Transverse colon (tissue), 4 donors: ENCODE data around the gene METRNL. TPM values are rescaled to one million over a fixed set of nuclear protein-coding genes. Genes with fewer than 3 reads are reported as not detected.
A peak's percentile ranks its signal among the peaks of the same experiment; 100 is the strongest.
"Not testable (repeated sequence)": the region's sequence is repeated elsewhere in the genome, so short reads cannot be mapped to it uniquely, and the experiment has no call there.

Source experiments
- DNase-seq: peaks from one replicate; pipeline ENCODE4 v3.0.0-alpha.2; 2019
- H3K27ac ChIP-seq, 4 donors: fragments of 200-600 bp; sonication (generic); 2 replicates each; pipeline ENCODE4 v1.5.1; 2016 to 2018; ENCODE audit warnings: inconsistent platforms in 4 of 4
- H3K27me3 ChIP-seq: fragments of 200-600 bp; sonication (generic); 2 replicates; pipeline ENCODE4 v1.5.1; 2017; ENCODE audit warnings: inconsistent platforms
- H3K36me3 ChIP-seq, 4 donors: fragments of 200-600 bp; sonication (generic); 2 replicates each; pipeline ENCODE4 v1.5.1; 2017 to 2019; ENCODE audit warnings: inconsistent platforms in 4 of 4
- H3K4me1 ChIP-seq, 4 donors: fragments of 200-600 bp; sonication (generic); 2 replicates each; pipeline ENCODE4 v1.5.1; 2017 to 2020; ENCODE audit warnings: inconsistent platforms in 4 of 4
- H3K4me3 ChIP-seq, 4 donors: fragments of 200-600 bp; sonication (generic); 1 replicate in 1 of 4; 2 replicates in 3 of 4; pipeline versions ENCODE4 v1.5.1 to v1.6.1; 2017 to 2019; ENCODE audit warnings: inconsistent platforms in 4 of 4
- H3K9me3 ChIP-seq, 2 donors: fragments of 200-600 bp; sonication (generic); 2 replicates each; pipeline ENCODE4 v1.5.1; 2017 to 2019; ENCODE audit warnings: inconsistent platforms in 2 of 2
- EP300 ChIP-seq: sonication (generic); formaldehyde crosslinking; IDR thresholded peaks from one replicate; pipeline ENCODE4 v1.6.1; 2017; ENCODE audit warnings: antibody characterized with exemption, low read depth
- POLR2A ChIP-seq: fragments of 450-650 bp; IDR thresholded peaks from one replicate; pipeline ENCODE4 v1.6.1; 2016; ENCODE audit warnings: antibody characterized with exemption, mild to moderate bottlenecking, moderate library complexity
- POLR2AphosphoS5 ChIP-seq, 3 donors: sonication (generic); formaldehyde crosslinking; IDR thresholded peaks; one replicate each; pipeline ENCODE4 v1.6.1; 2016; ENCODE audit warnings: antibody characterized with exemption in 3 of 3
- WGBS, 2 donors: methylation state at CpG; one replicate each; pipeline ENCODE4 v1.1.5; 2018; ENCODE audit warnings: low coverage in 1 of 2; 5-methylcytosine and 5-hydroxymethylcytosine counted together
- in situ Hi-C, 4 donors: fragments of 200-750 bp; cut with MboI; loops; one replicate each; pipeline versions ENCODE4 v1.15.0 to v1.15.1; 2017; ENCODE audit warnings: low sequenced_read_pairs in 3 of 4, low pct_ligation_motif_present in 1 of 4, low pct_unique_long_range_greater_than_20kb in 1 of 4
- intact Hi-C: fragments of 100-400 bp; cut with DNase I; formaldehyde crosslinking; loops from one replicate; pipeline ENCODE4 v1.15.1; 2023; ENCODE audit warnings: low total_unique reads
- total RNA-seq, 4 donors: library from RNA; depleted of rRNA; stranded (reverse); fragments of >200 nt; gene quantifications; one replicate each; pipeline ENCODE4 v1.1.0, GENCODE V29; 2016
- TF ChIP-seq, protein P1 (sequence below), 5 experiments: fragments of 200-600 bp in 3 of 5; fragments of 450-650 bp in 2 of 5; sonication (generic) in 3 of 5; IDR thresholded peaks; 1 replicate in 2 of 5; 2 replicates in 3 of 5; pipeline ENCODE4 v1.5.1; 2016 to 2017; ENCODE audit warnings: antibody characterized with exemption in 5 of 5, inconsistent platforms in 3 of 5, mild to moderate bottlenecking in 2 of 5, moderate library complexity in 1 of 5

METRNL gene
- total RNA-seq, 4 donors from 2014 or later: 46.8 to 325 (median 112) TPM

DNA sequence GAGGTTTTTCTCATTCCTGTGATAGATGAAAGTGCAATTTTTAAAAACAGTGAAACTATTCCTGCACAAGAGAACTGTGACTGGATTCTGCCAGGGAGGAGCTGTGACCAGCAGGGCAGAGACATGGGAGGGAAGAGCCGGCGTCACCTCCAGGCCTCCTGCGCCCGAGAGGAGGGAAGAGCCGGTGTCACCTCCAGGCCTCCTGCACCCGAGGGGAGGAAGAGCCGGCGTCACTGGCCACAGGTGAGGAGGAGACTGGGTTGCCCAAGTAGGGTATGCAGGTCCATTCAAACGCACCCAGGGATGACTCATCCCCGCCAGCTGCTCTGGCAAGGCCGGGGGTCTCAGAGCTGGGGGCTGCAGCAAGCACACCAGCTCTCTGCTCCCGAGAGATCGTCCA is 56.7 kb downstream of the METRNL start:
- TF ChIP-seq POLR2A (no peak), EP300 (no peak), POLR2AphosphoS5 (IDR thresholded peaks at IDR 0.05) (no peak)
- TF ChIP-seq, protein P1, sequence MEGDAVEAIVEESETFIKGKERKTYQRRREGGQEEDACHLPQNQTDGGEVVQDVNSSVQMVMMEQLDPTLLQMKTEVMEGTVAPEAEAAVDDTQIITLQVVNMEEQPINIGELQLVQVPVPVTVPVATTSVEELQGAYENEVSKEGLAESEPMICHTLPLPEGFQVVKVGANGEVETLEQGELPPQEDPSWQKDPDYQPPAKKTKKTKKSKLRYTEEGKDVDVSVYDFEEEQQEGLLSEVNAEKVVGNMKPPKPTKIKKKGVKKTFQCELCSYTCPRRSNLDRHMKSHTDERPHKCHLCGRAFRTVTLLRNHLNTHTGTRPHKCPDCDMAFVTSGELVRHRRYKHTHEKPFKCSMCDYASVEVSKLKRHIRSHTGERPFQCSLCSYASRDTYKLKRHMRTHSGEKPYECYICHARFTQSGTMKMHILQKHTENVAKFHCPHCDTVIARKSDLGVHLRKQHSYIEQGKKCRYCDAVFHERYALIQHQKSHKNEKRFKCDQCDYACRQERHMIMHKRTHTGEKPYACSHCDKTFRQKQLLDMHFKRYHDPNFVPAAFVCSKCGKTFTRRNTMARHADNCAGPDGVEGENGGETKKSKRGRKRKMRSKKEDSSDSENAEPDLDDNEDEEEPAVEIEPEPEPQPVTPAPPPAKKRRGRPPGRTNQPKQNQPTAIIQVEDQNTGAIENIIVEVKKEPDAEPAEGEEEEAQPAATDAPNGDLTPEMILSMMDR (IDR thresholded peaks at IDR 0.05): no peak

DNA sequence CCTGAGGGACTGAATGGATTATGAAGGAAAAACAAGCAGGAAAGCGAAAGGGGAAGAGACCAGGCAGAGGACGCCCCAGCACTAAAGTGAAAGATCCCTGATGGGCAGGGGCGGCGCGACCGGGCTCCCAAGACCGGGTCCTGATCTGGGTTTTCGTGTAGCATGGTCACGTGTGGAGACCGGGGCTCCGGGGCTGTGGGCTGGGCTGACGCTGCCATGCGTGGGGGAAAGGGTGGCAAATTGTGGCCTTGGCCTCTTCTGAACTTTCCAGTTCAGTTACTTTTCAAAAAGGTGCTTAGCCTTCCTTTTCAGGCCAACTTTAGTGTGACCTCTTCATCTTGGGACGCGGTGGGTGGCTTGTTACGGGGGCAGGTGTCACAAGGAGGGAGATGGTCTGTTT is 57.5 kb downstream of the METRNL start:
- H3K27ac ChIP-seq: no peak overlapping the region
- TF ChIP-seq, protein P1 (IDR thresholded peaks at IDR 0.05): no peak
- TF ChIP-seq POLR2A (no peak), EP300 (no peak)
- H3K27me3 ChIP-seq: peaks cover 8% of the 10 kb centered on the region
- H3K4me1 ChIP-seq: no peaks in the 10 kb centered on the region
- no peaks in the 10 kb centered on the region for H3K9me3 ChIP-seq
- no peak overlapping the region for H3K4me3 ChIP-seq
- DNase-seq: peak; percentile 1
- intact Hi-C loops: no loop called here
- 91% methylated on average over 11 to 16 of the region's 16 CpGs for WGBS, 2 donors
- in situ Hi-C loops: no loop called here
- H3K36me3 ChIP-seq: no peaks in the 10 kb centered on the region

More for the DNA sequence above, 56.7 kb downstream of the METRNL start:
- intact Hi-C loops: no loop called here
- in situ Hi-C loops: no loop called here
- Histone ChIP-seq H3K4me1 (no peaks in the 10 kb centered on the region), H3K27ac (no peak overlapping the region), H3K27me3 (peaks cover 8% of the 10 kb centered on the region), H3K4me3 (no peak overlapping the region), H3K36me3 (no peaks in the 10 kb centered on the region), H3K9me3 (no peaks in the 10 kb centered on the region)
- DNase-seq: peak; percentile 2
- 81% methylated on average over 13 of the region's 13 CpGs; no CpG with 5 or more reads in 1 of the 2 donors for WGBS, 2 donors

DNA sequence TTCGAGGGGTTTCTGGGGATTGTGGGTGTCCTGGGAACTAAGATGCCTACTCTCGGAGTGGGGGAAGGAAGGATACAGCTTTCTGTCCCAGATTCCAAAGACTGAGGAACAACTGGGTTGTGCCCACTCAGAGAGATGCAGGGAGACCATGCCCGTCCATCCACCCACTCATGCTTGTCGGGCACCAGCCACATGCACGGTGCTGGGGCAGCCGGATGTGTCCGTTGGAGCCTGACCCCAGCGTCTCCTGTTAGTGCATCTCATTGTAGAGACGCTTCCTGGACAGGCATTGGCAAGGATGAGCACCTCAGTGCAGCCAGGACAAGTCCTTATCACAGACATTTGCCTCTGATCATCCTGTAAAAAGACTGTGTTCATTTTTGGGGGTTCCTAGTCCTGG is 58.1 kb downstream of the METRNL start:
- Histone ChIP-seq H3K27me3 (peaks cover 8% of the 10 kb centered on the region), H3K27ac (no peak overlapping the region), H3K9me3 (no peaks in the 10 kb centered on the region), H3K36me3 (no peaks in the 10 kb centered on the region), H3K4me1 (no peaks in the 10 kb centered on the region), H3K4me3 (no peak overlapping the region)
- in situ Hi-C loops: no loop called here
- intact Hi-C loops: no loop called here
- DNase-seq: no peak
- TF ChIP-seq, protein P1 (IDR thresholded peaks at IDR 0.05): no peak
- TF ChIP-seq EP300 (no peak), POLR2AphosphoS5 (IDR thresholded peaks at IDR 0.05) (no peak), POLR2A (no peak)
- 84 to 91% methylated on average over 2 to 9 of the region's 9 CpGs for WGBS, 2 donors

DNA sequence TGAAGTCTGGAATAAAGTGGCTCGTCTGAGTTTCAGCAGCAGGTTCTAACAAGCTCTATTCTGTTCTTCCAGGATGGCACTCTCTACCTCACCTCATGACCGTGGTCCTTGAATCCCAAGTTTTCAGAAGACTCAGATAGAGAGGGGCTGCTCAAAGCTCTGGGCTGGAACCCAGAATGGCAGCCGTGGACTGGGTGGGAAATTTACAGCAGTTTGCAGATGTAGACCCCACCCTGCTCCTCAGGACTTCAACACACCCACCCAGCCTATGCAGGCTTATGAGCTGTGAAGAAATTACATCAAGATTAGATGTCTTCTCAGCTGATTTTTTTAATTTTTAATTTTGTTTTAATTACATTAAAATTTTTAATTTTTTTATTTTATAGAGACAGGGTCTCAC is 59.4 kb downstream of the METRNL start:
- Histone ChIP-seq H3K4me3 (no peak overlapping the region), H3K36me3 (no peaks in the 10 kb centered on the region), H3K4me1 (no peaks in the 10 kb centered on the region), H3K9me3 (no peaks in the 10 kb centered on the region), H3K27me3 (peaks cover 8% of the 10 kb centered on the region), H3K27ac (no peak overlapping the region)
- TF ChIP-seq, protein P1 (IDR thresholded peaks at IDR 0.05): no peak
- TF ChIP-seq POLR2A (no peak), POLR2AphosphoS5 (IDR thresholded peaks at IDR 0.05) (no peak), EP300 (no peak)
- intact Hi-C loops: no loop called here
- in situ Hi-C loops: no loop called here
- 79 to 85% methylated on average over 2 to 3 of the region's 3 CpGs for WGBS, 2 donors
- no peak for DNase-seq

DNA sequence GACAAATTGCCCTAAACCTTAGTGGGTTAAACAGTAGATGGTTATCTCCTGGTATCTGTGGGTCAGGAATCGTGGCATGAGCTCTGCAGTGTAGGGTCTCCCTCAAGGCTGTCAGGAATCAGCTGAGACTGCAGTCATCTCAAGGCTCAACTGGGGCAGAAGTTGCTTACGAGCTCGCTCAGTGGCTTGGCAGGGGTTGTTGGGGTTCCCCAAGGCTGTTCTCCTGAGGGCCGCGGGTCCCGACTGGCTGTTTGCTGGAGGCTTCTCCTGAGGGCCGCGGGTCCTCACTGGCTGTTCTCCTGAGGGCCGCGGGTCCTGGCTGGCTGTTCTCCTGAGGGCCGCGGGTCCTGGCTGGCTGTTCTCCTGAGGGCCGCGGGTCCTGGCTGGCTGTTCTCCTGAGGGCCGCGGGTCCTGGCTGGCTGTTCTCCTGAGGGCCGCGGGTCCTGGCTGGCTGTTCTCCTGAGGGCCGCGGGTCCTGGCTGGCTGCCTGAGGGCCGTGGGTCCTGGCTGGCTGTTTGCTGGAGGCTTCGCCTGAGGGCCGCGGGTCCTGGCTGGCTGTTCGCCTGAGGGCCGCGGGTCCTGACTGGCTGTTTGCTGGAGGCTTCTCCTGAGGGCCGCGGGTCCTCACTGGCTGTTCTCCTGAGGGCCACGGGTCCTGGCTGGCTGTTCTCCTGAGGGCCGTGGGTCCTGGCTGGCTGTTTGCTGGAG is 60.3 kb downstream of the METRNL start:
- H3K4me3 ChIP-seq, H3K4me1 ChIP-seq, intact Hi-C loops, H3K27ac ChIP-seq, in situ Hi-C loops, H3K9me3 ChIP-seq, H3K36me3 ChIP-seq, DNase-seq, H3K27me3 ChIP-seq: not testable (repeated sequence)
- WGBS, 2 donors: 89% methylated on average over 21 of the region's 31 CpGs; no CpG with 5 or more reads in 1 of the 2 donors

DNA sequence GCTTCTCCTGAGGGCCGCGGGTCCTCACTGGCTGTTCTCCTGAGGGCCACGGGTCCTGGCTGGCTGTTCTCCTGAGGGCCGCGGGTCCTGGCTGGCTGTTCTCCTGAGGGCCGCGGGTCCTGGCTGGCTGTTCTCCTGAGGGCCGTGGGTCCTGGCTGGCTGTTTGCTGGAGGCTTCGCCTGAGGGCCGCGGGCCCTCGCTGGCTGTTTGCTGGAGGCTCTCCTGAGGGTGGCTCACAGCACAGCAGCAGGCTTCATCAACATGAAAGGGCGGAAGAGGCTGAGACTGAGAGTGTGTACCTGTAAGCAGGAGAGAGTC is 60.8 kb downstream of the METRNL start:
- H3K36me3 ChIP-seq, H3K27me3 ChIP-seq, H3K27ac ChIP-seq, H3K4me1 ChIP-seq, intact Hi-C loops, DNase-seq, in situ Hi-C loops, H3K9me3 ChIP-seq, H3K4me3 ChIP-seq: not testable (repeated sequence)
- WGBS, 2 donors: 90% methylated on average over 11 of the region's 13 CpGs; no CpG with 5 or more reads in 1 of the 2 donors
